Gastrocnemius medialis (tissue), 4 donors: Measurements from ENCODE around the gene GALNT9.

Experiments
- POLR2A ChIP-seq, 2 donors: fragments of 450-650 bp; IDR thresholded peaks; one replicate each; pipeline ENCODE4 v1.6.1; 2017; ENCODE audit warnings: antibody characterized with exemption in 2 of 2, mild to moderate bottlenecking in 2 of 2, moderate library complexity in 2 of 2
- TF ChIP-seq, protein P1 (sequence below), 5 experiments: fragments of 450-650 bp in 3 of 5; fragments of 200-600 bp in 2 of 5; sonication (generic) in 2 of 5; IDR thresholded peaks in 4 of 5; conservative IDR thresholded peaks in 1 of 5; 1 replicate in 4 of 5; 2 replicates in 1 of 5; pipeline ENCODE4 v1.5.1; 2016 to 2019; ENCODE audit warnings: antibody characterized with exemption in 5 of 5, mild to moderate bottlenecking in 3 of 5, moderate library complexity in 3 of 5

DNA sequence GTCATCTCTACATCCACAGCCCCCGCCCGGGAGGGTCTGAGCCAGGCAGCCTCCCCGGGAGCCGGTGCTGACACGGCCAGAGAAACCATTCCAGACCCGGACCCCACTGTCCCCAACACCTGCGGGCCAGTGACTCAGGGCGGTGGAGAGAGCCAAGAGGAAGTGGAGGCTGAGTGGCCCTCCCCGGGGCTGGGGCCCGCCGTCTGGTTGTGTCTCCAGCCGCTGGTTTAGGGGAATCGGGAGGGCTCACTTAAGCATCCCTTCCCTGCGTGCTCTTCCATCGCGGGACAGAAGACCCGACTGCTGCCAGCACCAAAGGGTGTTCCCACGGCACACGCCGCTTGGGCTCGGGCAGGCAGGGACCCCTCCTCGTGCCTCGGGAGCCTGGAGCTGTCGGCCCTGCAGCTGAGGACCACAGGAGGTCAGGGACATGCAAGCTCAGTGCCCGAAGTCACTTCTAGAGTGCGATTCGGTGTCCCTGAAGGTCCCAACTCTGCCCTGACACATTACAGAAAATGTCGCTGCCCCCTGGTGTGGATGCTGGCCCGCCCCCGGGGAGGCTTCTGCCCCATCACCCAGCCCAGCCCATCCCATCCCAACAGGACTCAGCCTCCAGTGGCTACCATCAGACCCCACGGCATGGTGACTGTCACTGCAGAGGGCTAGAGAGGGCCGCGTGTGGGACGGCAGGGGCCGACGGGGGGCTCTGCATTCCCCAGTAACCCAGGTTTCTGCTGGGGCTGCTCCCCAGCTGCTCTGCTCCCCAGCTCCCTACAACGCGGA is 50.8 kb downstream of the GALNT9 start:
- TF ChIP-seq, protein P1, sequence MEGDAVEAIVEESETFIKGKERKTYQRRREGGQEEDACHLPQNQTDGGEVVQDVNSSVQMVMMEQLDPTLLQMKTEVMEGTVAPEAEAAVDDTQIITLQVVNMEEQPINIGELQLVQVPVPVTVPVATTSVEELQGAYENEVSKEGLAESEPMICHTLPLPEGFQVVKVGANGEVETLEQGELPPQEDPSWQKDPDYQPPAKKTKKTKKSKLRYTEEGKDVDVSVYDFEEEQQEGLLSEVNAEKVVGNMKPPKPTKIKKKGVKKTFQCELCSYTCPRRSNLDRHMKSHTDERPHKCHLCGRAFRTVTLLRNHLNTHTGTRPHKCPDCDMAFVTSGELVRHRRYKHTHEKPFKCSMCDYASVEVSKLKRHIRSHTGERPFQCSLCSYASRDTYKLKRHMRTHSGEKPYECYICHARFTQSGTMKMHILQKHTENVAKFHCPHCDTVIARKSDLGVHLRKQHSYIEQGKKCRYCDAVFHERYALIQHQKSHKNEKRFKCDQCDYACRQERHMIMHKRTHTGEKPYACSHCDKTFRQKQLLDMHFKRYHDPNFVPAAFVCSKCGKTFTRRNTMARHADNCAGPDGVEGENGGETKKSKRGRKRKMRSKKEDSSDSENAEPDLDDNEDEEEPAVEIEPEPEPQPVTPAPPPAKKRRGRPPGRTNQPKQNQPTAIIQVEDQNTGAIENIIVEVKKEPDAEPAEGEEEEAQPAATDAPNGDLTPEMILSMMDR (IDR thresholded peaks at IDR 0.05 in 4 of 5, conservative IDR thresholded peaks at IDR 0.05 in 1 of 5): no peak
- no peak for TF ChIP-seq POLR2A (IDR thresholded peaks at IDR 0.05)
